HG03342 (cell line): ENCODE results near the gene LRFN2.

ENCODE experiments used
- ATAC-seq: cut with Tn5 transposase; IDR thresholded peaks from one replicate; pipeline ENCODE4 v1.9.1; 2021; ENCODE audit warnings: mild to moderate bottlenecking, moderate library complexity; ENCODE audit not compliant: unreplicated experiment

LRFN2 gene

DNA sequence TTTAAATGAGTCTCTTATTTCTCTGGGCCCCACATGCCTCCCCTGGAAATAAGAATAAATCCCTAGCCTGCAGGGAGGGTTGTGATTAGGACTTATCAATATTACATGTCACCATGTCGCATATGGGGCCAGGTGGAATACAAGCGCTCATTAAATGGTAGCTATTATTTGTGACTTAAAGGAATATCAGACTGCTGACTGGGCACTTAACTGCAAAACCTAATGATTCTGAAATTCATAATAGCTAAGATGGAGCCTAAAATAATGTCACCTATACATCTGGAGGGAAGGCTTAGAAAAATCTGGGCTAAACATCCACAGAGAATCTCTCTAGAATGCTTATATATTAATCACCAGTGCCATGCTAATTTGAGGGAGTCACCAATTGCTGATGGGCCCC, 106.5 kb downstream of the LRFN2 start:
- ATAC-seq, result no peak

DNA sequence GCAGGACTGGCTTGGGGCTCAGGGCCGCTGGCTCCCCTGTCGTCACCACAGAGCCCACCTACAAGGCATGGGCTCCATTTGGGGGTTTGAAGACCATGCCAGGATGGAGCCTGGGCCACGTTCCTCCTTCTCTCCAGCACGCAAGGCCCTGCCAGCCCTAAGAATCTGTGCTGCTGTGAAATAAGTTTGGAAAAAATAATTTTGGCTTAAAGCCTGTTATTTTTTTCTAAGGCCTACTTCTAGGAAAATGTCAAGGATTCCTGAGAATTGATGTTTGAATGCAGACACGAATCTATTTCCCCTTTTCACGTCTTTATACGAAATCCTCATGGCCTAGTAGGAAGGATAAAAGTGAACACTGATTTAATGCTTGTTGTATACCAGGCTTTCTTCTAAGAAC, 107.5 kb downstream of the LRFN2 start:
- no peak for ATAC-seq

DNA sequence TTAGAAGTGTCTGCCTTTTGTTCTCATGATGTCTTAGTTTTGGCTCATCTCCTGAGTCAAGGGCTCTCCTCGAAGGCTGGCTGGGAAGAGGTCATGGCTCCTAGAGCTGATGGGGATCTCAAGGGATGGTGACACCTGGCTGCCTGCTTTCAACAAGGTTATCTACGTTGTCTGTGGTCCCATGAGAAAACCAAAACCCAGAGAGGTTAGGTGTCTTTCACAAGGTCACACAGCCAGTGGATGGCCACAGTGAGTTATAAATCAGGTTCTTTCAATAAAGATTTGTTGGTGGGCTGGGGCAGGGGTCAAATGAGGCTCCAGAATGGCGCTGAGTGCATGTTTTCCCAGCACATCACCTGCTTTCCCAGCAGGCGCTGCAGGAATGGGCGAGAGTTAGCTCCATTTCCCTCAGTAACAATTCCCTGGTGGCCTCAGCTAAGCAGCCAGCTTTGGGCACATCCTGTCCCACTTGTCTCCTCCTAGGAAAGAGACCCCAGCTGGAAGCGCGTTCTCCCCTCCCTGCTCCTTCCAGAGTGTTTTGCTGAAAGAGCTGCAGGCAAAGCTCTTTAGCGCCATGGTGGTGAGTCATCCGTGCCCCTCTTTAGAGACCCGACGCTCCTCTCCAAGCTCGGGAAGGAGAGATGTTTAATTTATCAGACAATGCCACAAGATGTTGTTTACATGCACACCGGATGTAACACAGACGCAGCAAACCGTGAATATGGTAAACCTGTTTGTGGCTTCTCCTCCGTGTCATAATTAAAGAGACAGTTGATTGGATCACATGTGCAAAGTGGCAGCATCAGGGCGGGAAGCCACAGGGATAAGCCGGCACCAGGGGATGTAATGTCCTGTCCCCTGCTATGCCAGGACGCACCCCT, 109.7 kb downstream of the LRFN2 start:
- ATAC-seq, result no peak

- ATAC-seq, result no peak
Observed at GRCh38 chr6:40476673-40477072, 110.5 kb downstream of the LRFN2 start.

- no peak for ATAC-seq
Observed at GRCh38 chr6:40474937-40475336, 112.2 kb downstream of the LRFN2 start.

- ATAC-seq, result no peak
Observed at GRCh38 chr6:40473026-40473425, 114.1 kb downstream of the LRFN2 start.

GRCh38 chr6:40472353-40472752, 114.8 kb downstream of the LRFN2 start:
- ATAC-seq, result no peak

DNA sequence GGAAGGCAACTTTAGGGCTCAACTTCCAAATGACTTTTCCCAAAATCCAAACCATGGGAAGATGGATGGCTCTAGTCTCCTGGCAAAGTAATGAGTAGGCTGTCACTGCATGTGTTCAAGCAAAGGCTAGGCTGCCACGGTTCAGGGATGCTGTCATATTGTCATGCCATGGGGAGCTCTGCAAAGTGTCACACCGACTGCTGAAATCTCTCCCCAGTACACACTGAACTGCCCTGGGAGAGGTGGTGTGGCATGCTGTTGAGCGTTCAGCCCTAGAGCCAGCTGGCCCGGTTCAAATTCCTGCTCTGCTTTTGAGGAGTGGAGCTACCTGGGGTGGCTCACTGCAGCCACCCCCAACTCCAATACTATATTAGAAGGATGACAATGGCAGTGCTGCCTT, 115.9 kb downstream of the LRFN2 start:
- no peak for ATAC-seq

- ATAC-seq, result no peak
Observed at GRCh38 chr6:40469323-40469722, 117.8 kb downstream of the LRFN2 start.

DNA sequence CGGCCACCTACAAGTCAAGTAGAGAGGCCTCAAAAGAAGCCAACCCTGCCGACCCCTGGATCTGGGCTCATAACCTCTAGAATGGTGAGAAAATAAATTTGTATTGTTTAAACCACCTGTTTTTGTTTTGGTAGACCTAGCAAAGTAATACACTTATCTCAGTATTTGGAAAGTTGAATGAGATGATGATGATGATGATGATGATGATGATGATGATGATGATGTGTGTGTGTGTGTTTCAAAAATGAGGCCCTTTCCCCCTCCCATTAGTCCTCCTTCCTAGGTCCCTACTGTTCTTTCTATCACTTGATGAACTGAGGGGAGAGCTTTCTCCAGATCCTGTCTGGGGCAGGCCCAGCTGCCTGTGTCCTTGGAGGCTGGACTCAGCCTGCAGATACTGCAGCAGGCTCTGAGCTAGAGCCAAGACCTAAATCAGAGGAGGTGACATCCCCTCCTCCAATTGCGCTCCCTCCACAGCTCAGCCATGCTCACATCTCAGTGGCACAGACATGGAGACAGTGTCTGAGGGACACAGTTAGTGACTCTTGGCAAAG, 120.1 kb downstream of the LRFN2 start:
- no peak for ATAC-seq

DNA sequence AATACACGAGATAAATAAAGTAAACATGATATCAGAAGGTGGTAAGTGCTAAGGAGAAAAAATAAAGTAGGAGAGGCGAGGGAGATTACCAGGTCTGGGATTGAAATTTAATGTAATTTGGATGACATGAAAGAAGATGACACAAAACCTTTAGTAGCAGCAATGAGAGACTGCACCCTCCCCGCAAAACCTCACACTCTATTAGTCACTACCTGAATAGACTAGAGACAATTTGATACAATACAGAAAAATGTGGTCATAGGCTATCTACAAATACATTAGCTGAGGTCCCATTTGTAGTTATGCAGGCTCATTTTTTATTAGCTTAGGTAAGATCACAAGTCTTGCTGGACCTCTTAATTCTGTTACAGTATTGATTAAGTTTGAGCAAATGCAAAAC, 125.5 kb downstream of the LRFN2 start:
- ATAC-seq, result no peak

DNA sequence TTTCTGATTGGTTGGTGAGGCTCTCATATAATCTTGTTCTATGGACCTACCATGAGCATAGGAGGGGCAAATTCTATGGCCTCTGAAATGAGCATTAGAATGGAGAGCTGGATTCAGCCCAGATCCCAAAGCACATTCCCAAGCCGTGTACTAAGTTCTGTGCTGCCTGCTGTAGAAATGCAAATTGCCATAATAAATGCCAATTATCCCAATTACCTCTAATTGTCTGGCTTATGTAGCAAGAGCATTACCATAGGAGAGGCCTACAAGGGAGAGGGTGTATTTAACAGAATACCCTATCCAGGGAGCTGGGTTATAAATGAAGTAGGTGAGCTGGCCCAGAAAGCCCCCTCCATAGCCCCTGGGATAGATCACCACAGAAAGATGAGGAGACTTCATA, 126.8 kb downstream of the LRFN2 start:
- no peak for ATAC-seq

GRCh38 chr6:40457261-40457660, 129.9 kb downstream of the LRFN2 start:
- ATAC-seq, result no peak

- ATAC-seq, result no peak
Observed at GRCh38 chr6:40456390-40457013, 130.7 kb downstream of the LRFN2 start.

- no peak for ATAC-seq
Observed at GRCh38 chr6:40455686-40456389, 131.3 kb downstream of the LRFN2 start.

GRCh38 chr6:40450483-40450882, 136.7 kb downstream of the LRFN2 start:
- ATAC-seq, result no peak

DNA sequence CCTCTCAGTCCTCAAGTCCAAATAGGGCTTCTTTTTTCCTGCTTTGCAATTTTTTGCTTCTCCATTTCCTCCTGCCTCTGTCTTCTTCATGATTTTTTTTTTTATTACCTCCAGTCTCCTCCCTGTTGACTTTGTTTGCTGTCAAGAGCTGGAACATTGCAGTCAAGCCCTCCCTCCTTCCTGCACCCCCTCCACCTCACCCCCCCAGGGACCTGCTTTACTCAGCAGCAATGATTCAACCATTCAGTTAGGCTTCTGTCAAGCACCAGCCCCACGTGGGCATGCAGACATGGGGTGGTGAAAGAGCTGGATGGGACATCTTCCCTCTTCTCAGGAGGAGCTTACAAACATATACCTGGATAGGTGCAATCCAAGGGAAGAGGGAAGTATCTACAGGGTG, 142.4 kb downstream of the LRFN2 start:
- no peak for ATAC-seq

- ATAC-seq, result no peak
Observed at GRCh38 chr6:40444312-40444711, 142.9 kb downstream of the LRFN2 start.

- no peak for ATAC-seq
Observed at GRCh38 chr6:40443842-40444241, 143.3 kb downstream of the LRFN2 start.

DNA sequence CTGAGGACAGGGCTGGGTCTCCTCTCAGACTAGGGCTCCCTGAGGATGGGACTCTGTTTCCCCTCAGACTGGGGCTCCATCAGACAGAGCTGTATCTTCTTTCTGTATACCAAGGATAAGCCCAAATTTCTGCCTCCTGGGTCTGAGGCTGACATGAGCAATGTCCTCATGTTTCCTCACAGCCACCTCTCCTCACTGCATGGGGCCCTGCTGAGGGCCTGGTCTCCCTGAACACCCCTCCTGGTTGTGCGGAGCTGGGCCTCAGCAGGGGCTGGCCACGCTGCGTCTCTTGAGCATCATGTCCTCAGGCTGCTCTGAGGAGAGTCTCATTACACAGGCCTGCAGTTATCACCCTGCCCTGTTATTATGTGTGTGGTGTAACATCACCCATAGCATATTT, 144.6 kb downstream of the LRFN2 start:
- no peak for ATAC-seq

DNA sequence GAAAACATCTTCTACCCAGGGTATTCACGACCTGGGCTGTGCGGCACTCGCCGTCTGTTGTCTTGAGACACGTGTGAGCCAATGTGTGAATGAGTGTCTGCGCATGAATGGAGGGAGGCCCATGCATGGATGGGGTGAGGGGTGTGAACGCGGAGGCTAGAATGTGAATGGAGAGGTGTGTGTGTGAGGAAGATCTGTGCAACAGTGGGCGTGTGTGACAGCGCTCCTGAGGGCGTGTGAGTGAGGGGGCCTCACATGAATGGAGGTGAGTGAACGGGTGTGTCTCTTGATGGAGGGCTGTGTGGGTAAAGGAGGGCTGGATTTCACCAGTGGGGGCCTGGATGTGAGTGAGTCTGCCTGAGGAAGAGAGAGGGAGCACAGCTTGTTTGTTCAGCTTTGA, 146.0 kb downstream of the LRFN2 start:
- no peak for ATAC-seq

DNA sequence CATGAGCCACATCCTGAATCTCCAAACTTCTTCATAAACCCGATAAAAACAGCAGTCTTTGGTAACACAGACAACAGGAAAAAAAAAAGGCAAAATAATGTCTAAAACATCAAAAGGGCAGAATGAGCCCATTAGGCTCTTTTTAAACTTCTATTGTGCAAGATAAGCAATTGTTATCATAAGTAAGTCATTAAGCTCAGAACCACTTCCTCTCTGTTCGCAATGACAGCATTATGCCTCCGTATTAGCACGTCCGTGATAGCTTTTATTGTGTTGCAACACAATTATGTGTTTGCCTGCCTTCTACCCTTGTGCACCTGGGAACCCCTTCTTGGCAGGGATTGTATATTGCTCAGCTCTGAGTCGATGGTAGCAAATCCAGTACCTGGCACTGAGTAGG, 147.1 kb downstream of the LRFN2 start:
- no peak for ATAC-seq
